Fibroblast of skin of left biceps (primary cell): ENCODE data around the gene TIMP2.
"Not testable (repeated sequence)": the region's sequence is repeated elsewhere in the genome, so short reads cannot be mapped to it uniquely, and the experiment has no call there.

Experiments
- DNase-seq, 2 experiments: peaks; one replicate each; pipeline ENCODE4 v3.0.0-alpha.2; 2013; ENCODE audit warnings: low read depth in 2 of 2

The TIMP2 gene

GRCh38 chr17:78905541-78905940 lies 19.6 kb downstream of the TIMP2 start:
- DNase-seq = no peak

GRCh38 chr17:78905116-78905515 lies 20.1 kb downstream of the TIMP2 start:
- no peak for DNase-seq

- DNase-seq = no peak
Measured at GRCh38 chr17:78904371-78904770, 20.8 kb downstream of the TIMP2 start.

- no peak for DNase-seq
Measured at GRCh38 chr17:78903101-78903779, 21.9 kb downstream of the TIMP2 start, which contains the start of gene CEP295NL. Gene CEP295NL (minus strand): TSS chr17:78903201. CDS start chr17:78901828, 1,373 bp downstream.

GRCh38 chr17:78902231-78902630 lies 23.0 kb downstream of the TIMP2 start:
- not testable (repeated sequence) for DNase-seq

GRCh38 chr17:78901806-78902205 lies 23.4 kb downstream of the TIMP2 start:
- DNase-seq = no peak

GRCh38 chr17:78900816-78901215 lies 24.4 kb downstream of the TIMP2 start:
- DNase-seq = no peak

- DNase-seq = no peak
Measured at GRCh38 chr17:78899361-78900260, 25.6 kb downstream of the TIMP2 start.

- no peak for DNase-seq
Measured at GRCh38 chr17:78898947-78899346, 26.2 kb downstream of the TIMP2 start.

GRCh38 chr17:78898075-78898836 lies 26.9 kb downstream of the TIMP2 start:
- DNase-seq = no peak

- DNase-seq = no peak
Measured at GRCh38 chr17:78897664-78898047, 27.5 kb downstream of the TIMP2 start.

GRCh38 chr17:78896834-78897663 lies 28.1 kb downstream of the TIMP2 start:
- DNase-seq = no peak

- no peak for DNase-seq
Measured at GRCh38 chr17:78896091-78896833, 28.9 kb downstream of the TIMP2 start.

- DNase-seq = no peak
Measured at GRCh38 chr17:78895322-78895721, 29.9 kb downstream of the TIMP2 start.

- DNase-seq = no peak
Measured at GRCh38 chr17:78893684-78894083, 31.5 kb downstream of the TIMP2 start.

GRCh38 chr17:78892936-78893379 lies 32.2 kb downstream of the TIMP2 start:
- DNase-seq = no peak

- DNase-seq = no peak
Measured at GRCh38 chr17:78892520-78892919, 32.7 kb downstream of the TIMP2 start.

GRCh38 chr17:78892062-78892456 lies 33.1 kb downstream of the TIMP2 start:
- no peak for DNase-seq

- DNase-seq = no peak
Measured at GRCh38 chr17:78891406-78892061, 33.7 kb downstream of the TIMP2 start.

- no peak for DNase-seq
Measured at GRCh38 chr17:78890498-78890897, 34.7 kb downstream of the TIMP2 start.
